MCF 10A (cell line): ENCODE measurements around the gene ASIC1. TPM values are rescaled to one million over a fixed set of nuclear protein-coding genes. Genes with fewer than 3 reads are reported as not detected.

Experiments
- BruUV-seq: library from RNA; stranded (reverse); fragments of 400-500 nt; replicated peaks from 2 replicates; lab custom pipeline; 2021; lab: Mats Ljungman, UMichigan
- CTCF ChIA-PET: fragments of 300-600 bp; sonication (Branson Sonifier 250); formaldehyde crosslinking; extraction: SDS; loops from one replicate; lab custom pipeline; 2021; ENCODE audit warnings: antibody characterized with exemption, inconsistent platforms; lab: Yijun Ruan, JAX
- POLR2A ChIA-PET: fragments of 300-600, 350-650 bp; sonication (Branson Sonifier 250); formaldehyde crosslinking; extraction: SDS; loops from one replicate; lab custom pipeline; 2020; ENCODE audit warnings: antibody characterized with exemption, inconsistent platforms; lab: Yijun Ruan, JAX
- DNase-seq: peaks from one replicate; pipeline ENCODE4 v3.0.0-alpha.2; 2018; ENCODE audit not compliant: unreplicated experiment
- H3K27ac Mint-ChIP-seq: one replicate; pipeline ENCODE4 v1.8.0; 2022; ENCODE audit warnings: mild to moderate bottlenecking, low read depth, mixed read lengths; ENCODE audit not compliant: unreplicated experiment
- H3K27me3 Mint-ChIP-seq: one replicate; pipeline ENCODE4 v1.8.0; 2022; ENCODE audit warnings: mixed read lengths; ENCODE audit not compliant: insufficient read depth, unreplicated experiment
- H3K36me3 Mint-ChIP-seq: one replicate; pipeline ENCODE4 v1.8.0; 2022; ENCODE audit warnings: mild to moderate bottlenecking, moderate library complexity, mixed read lengths; ENCODE audit not compliant: insufficient read depth, unreplicated experiment
- H3K4me1 Mint-ChIP-seq: one replicate; pipeline ENCODE4 v1.8.0; 2022; ENCODE audit warnings: mixed read lengths; ENCODE audit not compliant: insufficient read depth, unreplicated experiment
- H3K4me3 Mint-ChIP-seq: one replicate; pipeline ENCODE4 v1.8.0; 2022; ENCODE audit warnings: mild to moderate bottlenecking, moderate library complexity, mixed read lengths; ENCODE audit not compliant: unreplicated experiment
- H3K9me3 Mint-ChIP-seq: one replicate; pipeline ENCODE4 v1.8.0; 2022; ENCODE audit warnings: mixed read lengths; ENCODE audit not compliant: unreplicated experiment
- CTCF ChIP-seq: fragments of 200-600 bp; IDR thresholded peaks from one replicate; pipeline ENCODE4 v1.8.0; 2022; ENCODE audit warnings: antibody characterized with exemption, mild to moderate bottlenecking; ENCODE audit not compliant: unreplicated experiment
- intact Hi-C: fragments of 100-400 bp; cut with micrococcal nuclease; formaldehyde crosslinking; loops from 2 replicates; pipeline ENCODE4 v1.14.1; 2022
- total RNA-seq: library from RNA; stranded (reverse); gene quantifications from 2 replicates; pipeline ENCODE4 v1.2.3, GENCODE V29; 2022

ASIC1 gene
- total RNA-seq, 1 experiment from 2014 or later: 1.7 TPM

GRCh38 chr12:50120953-50121352, 63.6 kb downstream of the ASIC1 start:
- H3K4me1 Mint-ChIP-seq: no peaks in the 10 kb centered on the region
- intact Hi-C loops: no loop called here
- CTCF ChIA-PET: interaction anchor here (1.1 to 2.8 kb wide), 3 partner anchors 10 to 44 kb away, joined by 3 to 18 read pairs (median 9); partner anchors contain the start of gene COX14
- POLR2A ChIA-PET: interaction anchor here (1.1 to 1.5 kb wide), 2 partner anchors 8 to 18 kb away, joined by 3 to 7 read pairs; no protein-coding TSS in a partner anchor
- H3K36me3 Mint-ChIP-seq: peaks cover 65% of the 10 kb centered on the region
- no TSS peak for BruUV-seq
- H3K27ac Mint-ChIP-seq: no peak overlapping the region
- no peaks in the 10 kb centered on the region for H3K27me3 Mint-ChIP-seq
- H3K4me3 Mint-ChIP-seq: no peak overlapping the region
- no peaks in the 10 kb centered on the region for H3K9me3 Mint-ChIP-seq
- TF ChIP-seq CTCF: no peak
- DNase-seq: no peak

GRCh38 chr12:50121641-50122040, 64.2 kb downstream of the ASIC1 start:
- BruUV-seq: no TSS peak
- DNase-seq: no peak
- Mint-ChIP-seq H3K27me3 (no peaks in the 10 kb centered on the region), H3K4me1 (no peaks in the 10 kb centered on the region), H3K36me3 (peaks cover 70% of the 10 kb centered on the region), H3K9me3 (no peaks in the 10 kb centered on the region), H3K27ac (no peak overlapping the region), H3K4me3 (no peak overlapping the region)
- POLR2A ChIA-PET: interaction anchor here (0.6 to 1.1 kb wide), 4 partner anchors 9 to 351 kb away, joined by 3 to 6 read pairs (median 4); no protein-coding TSS in a partner anchor
- CTCF ChIA-PET: interaction anchor here (1.4 to 7.0 kb wide), 3 partner anchors 10 to 54 kb away, joined by 5 to 43 read pairs (median 18); partner anchors contain the start of gene COX14
- no peak for TF ChIP-seq CTCF
- intact Hi-C loops: no loop called here

GRCh38 chr12:50123203-50123602, 65.8 kb downstream of the ASIC1 start:
- H3K9me3 Mint-ChIP-seq: no peaks in the 10 kb centered on the region
- no peak for DNase-seq
- peaks cover 68% of the 10 kb centered on the region for H3K36me3 Mint-ChIP-seq
- H3K27ac Mint-ChIP-seq: no peak overlapping the region
- ChIA-PET CTCF (interaction anchor here (1.3 to 7.0 kb wide), 2 partner anchors 9 to 12 kb away, joined by 5 to 43 read pairs; partner anchors contain the start of gene COX14), POLR2A (interaction anchor here (0.6 to 4.4 kb wide), 4 partner anchors 11 to 41 kb away, joined by 3 to 23 read pairs (median 3); partner anchors contain the start of gene COX14)
- H3K4me1 Mint-ChIP-seq: no peaks in the 10 kb centered on the region
- TF ChIP-seq CTCF: no peak
- H3K27me3 Mint-ChIP-seq: no peaks in the 10 kb centered on the region
- H3K4me3 Mint-ChIP-seq: no peak overlapping the region
- no TSS peak for BruUV-seq
- intact Hi-C loops: no loop called here

- no peak overlapping the region for H3K27ac Mint-ChIP-seq
These were observed 70.2 kb downstream of the ASIC1 start for GRCh38 chr12:50127546-50127945.

More at GRCh38 chr12:50127546-50127945, 70.2 kb downstream of the ASIC1 start:
- POLR2A ChIA-PET: interaction anchor here (0.6 to 0.9 kb wide), 3 partner anchors 15 to 386 kb away, joined by 3 to 8 read pairs (median 3); partner anchors contain the start of genes COX14 and TMBIM6
- intact Hi-C loops: no loop called here
- no peak for DNase-seq
- Mint-ChIP-seq H3K27me3 (no peaks in the 10 kb centered on the region), H3K4me3 (no peak overlapping the region), H3K36me3 (peaks cover 84% of the 10 kb centered on the region), H3K9me3 (no peaks in the 10 kb centered on the region), H3K4me1 (peaks cover under 1% of the 10 kb centered on the region)
- BruUV-seq: no TSS peak
- no peak for TF ChIP-seq CTCF
- CTCF ChIA-PET: interaction anchor here (1.1 to 7.0 kb wide), 3 partner anchors 16 to 38 kb away, joined by 3 to 43 read pairs (median 4); partner anchors contain the start of gene COX14
